ENCODE data around the gene AXIN1.

DNA sequence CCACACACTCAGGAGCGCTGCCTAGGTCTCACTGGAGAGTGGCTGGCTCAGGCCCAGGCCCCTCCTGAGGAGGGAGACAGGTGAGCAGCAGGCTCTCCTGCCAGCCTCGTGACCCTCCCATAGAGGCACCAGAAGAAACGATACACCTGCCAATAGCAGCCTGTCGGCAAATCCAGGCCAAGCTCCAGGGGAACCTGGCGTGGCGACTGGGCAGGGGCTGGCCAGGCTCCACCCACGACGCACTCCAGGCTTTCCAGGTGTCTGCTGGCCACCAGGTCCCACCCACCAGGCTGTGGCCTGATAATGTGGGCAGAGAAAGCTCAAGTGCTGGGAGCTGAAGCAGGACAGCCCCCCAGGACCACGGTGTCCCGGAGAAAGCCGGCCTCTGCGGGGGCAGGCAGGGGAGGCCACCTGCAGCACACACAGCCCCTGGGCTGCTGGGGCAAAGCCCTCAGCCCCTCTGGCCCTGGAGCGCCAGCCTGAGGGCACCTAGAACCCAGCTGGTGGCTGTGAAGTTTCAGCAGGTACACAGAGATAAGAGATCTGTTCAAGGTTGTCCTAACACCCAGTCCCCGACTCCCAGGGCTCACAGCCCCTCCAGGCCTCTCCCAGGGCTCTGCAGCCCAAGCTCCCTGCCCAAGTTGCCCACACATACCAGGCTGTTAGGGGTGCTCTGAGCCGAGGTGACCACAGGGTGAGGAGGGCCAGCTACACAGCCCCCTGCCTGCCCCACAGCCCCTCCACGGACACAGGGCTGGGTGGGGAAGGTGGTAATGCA, 26.8 kb upstream of the AXIN1 start:
- no peak for TF ChIP-seq POLR2A (IDR thresholded peaks at IDR 0.05)
- TF ChIP-seq CTCF (IDR thresholded peaks at IDR 0.05) = no peak
